NCI-H2081 (cell line): ENCODE data around the gene CLCF1.
"Not testable (repeated sequence)": the region's sequence is repeated elsewhere in the genome, so short reads cannot be mapped to it uniquely, and the experiment has no call there.

Experiments
- DNase-seq, 2 experiments: peaks; one replicate each; lab custom pipeline; 2025; lab: John Stamatoyannopoulos, UW

CLCF1 gene

DNA sequence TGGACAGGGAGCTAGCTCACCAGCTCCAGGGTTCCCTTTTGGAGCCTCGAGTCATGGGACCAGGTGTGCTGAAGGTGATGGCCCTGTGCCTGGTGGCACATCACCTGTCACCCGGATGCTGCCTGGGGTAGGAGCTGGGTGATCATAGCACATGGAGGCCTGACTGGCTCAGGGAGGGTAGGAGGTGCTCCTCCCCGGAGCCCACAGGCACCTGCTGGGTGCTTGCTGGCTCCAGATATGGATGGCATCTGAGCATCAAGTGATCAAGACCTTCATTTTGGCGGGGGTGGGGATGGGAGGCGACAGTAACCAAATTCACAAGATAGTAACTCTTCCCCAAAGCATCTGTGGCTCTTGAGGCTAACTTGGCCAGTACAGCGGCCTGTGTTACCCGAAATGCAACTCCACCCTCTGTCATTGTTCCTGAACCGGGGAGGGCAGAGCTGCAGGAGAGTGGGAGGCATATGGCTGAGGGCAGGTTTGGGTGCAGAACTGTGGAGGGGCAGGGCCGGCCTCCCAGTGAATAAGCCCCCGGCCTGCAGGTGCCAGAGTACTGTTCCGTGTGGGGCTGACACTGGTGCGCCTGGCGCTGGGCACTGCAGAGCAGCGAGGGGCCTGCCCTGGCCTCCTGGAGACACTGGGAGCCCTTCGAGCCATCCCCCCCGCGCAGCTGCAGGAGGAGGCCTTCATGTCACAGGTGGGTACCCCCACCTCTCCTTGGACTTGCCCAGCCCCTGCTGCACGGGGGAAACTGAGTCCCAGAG is 35.2 kb upstream of the CLCF1 start:
- DNase-seq = no peak

GRCh38 chr11:67407688-67408163 is 34.3 kb upstream of the CLCF1 start:
- no peak for DNase-seq

DNA sequence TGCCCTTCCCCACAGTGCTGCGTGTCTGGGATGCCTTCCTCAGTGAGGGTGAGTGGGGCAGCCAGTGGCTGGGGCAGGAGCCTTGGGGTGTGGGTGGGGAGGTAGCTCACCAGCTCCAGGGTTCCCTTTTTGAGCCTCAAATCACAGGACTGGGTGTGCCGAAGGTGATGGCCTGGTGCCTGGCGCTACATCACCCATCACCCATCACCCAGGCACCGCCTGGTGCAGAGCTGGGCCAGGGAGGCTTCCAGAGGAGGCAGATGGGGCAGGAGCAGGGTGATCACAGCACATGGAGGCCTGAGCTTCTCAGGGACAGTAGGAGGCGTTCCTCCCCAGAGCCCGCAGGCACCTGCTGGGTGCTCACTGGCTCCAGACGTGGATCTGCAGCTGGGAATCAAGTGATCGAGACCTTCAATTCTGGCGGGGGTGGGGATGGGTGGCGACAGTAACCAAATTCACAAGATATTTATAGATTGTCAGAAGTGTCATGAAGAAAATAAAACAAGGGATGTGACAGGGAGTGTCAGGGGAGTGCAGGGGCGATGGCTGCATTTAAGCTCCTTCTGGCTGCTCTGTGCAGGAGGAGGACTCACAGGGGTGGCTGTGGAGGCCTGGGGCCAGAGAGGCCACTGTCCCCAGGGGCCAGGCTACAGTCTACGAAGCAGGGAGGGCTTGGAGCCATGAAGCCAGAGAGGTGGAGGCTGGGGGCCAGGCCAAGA is 33.7 kb upstream of the CLCF1 start:
- DNase-seq = no peak

DNA sequence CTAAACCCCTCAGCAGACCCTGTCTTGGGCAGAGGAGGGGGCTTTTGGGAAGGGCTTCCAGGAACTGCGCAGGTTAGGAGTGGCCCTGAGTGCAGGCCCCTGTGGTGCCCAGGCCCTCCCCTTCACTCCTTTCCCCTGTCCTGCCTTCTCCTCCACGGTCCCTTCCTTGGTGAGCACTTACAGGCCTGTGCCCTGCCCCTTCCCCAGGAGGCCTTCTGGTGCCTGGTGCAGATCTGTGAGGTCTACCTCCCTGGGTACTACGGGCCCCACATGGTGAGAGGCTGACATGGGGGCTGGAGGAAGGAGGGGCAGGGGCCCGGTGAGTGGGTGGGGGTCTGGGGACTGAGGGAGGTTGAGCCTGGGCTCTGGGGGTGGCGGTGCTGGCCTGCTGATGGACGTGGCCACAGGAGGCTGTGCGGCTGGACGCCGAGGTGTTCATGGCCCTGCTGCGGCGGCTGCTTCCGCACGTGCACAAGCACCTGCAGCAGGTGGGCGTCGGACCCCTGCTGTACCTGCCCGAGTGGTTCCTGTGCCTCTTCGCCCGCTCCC is 33.1 kb upstream of the CLCF1 start:
- DNase-seq = no peak

DNA sequence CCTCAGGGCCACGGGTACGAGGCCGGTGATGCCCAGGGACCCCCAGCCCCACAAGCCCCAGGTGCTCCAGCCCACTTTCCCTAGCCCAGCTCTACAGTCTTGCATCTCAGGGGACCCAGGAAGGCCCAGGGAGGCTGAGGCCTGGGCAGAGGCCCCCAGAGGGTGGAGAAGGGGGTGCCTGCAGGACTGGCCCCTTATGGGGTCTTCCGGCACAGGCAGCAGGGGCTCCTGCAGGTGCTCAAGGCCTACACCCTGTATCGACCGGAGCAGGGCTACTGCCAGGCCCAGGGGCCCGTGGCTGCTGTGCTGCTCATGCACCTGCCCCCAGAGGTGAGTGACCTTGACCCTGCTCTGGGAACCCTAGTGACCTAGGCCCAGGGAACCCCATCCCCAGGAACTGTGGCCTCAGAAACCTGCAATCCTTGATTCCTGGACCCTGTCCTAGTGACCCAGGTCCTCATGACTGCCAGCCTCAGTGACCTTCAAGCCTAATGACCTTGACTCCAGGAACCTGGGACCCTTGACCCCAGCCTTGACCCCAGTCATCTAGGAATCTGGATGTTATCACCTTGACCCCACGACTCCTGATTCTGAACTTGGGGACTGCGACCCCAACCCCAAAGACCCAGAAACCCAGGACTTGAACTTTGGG is 32.4 kb upstream of the CLCF1 start:
- no peak for DNase-seq

DNA sequence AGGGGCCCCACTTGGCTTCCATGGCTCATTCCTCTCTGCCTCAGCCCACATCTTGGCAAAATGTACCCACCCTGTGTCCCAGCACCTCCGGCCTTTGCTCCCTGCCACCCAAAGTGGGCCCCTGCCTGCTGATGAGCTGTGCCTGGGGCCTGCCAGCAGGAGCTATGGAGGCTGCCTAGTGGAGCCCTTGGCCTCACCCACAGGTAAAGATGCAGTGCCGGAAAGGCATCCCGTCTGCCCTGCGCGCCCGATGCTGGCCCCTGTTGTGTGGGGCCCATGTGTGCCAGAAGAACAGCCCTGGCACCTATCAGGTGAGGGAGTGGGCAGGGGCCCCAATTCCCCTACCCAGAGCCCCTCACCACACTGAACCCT is 31.8 kb upstream of the CLCF1 start:
- DNase-seq = no peak

- no peak for DNase-seq
Observed at GRCh38 chr11:67404515-67405195, 31.3 kb upstream of the CLCF1 start.

GRCh38 chr11:67403085-67403484 is 29.7 kb upstream of the CLCF1 start:
- DNase-seq = not testable (repeated sequence)

GRCh38 chr11:67402192-67402839 is 28.9 kb upstream of the CLCF1 start:
- DNase-seq = not testable (repeated sequence)

DNA sequence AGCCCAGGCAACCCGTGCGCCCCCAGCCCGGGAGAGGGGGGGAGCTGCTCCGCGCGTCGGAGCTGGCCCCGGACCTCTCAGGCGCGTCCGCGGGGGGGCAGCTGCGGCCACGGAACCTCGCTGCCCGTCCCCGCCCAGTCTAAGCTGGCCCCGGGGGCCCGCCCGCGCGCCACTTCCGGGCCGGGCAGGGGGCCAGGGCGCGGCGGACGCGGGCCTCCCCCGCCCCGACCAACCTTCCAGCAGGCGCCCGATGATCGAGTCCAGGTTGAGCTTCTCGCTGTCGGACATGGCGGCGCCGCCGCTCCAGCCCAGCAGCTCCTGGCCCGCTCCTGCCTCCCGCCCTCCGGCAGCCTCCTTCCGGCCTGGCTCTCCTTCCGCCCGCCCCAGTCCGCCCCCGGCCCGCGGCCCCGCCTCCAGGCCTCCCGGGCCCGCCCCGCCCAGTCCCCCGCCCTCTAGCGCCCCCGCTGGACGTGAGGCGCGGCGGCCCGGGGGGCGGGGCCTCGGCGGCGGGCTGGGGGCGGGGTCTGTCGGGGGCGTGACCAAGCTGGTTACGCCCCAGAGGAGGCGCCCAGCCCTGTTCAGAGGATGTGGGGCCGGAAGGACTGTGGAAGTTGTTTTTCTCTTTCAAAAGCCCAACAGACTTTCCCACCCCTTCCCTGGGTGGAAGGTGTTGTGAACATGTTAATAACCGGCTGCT is 28.2 kb upstream of the CLCF1 start, which contains the start of gene PPP1CA:
Gene PPP1CA (minus strand): TSS at position 364 of the 697 bp plus-strand sequence. CDS start 76 bp downstream, at position 288.
- peak; percentile 78 to 88 for DNase-seq

GRCh38 chr11:67400942-67401494 is 27.6 kb upstream of the CLCF1 start:
- DNase-seq = no peak

GRCh38 chr11:67400251-67400941 is 27.0 kb upstream of the CLCF1 start:
- DNase-seq = no peak

DNA sequence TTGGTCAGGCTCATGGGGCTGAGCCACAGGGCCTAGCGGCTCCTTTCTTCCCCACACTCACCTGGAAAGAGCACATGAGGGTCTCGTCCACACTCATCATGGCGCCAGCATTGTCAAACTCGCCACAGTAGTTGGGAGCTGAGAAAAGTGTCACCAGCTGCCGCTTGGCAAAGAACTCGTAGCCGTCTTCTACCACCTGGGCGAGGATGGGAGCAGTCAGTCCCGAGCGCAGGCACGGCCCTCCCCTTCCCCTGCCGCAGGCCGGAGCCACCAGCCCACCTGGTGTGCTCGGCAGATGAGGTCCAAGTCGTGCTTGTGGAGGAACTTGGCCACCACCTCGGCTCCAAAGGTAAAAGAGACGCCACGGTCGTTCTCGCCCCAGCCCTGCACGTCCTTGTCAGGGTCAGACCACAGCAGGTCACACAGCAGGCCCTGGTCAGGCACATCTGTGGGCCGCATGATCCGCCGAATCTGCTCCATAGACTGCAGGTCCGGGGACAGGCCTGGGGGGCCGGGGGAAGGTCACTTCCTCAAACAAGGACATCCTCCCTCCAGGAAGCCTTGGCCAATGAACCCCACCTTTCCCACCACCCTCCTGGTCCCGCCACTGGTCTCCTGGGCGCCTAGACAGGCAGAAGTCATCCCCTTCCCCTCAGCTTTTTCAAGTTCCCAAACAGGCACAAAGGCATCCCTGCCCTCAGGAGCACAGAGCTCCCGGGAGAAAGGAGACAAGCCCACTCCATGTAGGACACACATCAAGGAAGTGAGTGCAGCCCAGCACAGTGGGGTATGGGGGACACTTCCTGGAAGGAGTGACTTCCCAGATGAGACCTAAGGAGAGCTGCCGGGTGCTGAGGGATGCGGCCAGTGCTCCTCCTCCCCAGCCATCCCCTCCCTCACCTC is 25.5 kb upstream of the CLCF1 start:
- DNase-seq = no peak

DNA sequence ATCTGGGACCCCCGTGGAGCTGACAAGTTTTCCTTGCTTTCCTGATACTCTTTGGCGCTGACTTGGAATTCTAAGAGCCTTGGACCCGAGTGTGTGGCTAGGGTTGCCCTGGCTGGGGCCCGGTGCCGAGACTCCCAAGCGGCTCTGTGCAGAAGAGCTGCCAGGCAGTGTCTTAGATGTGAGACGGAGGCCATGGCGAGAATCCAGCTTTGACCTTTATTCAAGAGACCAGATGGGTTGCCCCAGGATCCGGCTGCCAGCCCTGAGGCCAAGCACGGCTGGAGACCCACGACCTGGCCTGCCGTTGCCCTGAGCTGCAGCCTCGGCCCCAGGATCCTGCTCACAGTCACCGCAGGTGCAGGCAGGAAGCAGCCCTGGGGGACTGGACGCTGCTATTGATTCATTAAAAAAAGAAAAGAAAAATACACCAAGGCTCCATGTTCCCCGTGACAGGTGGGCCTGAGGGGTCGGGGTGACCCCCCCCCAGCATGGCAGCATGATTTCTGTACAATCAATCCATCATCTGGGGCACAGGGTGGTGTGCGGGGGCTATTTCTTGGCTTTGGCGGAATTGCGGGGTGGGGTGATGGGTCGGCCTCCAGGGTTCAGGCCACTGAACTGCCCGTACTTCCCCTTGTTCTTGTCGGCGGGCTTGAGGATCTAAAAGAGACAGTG is 24.7 kb upstream of the CLCF1 start:
- DNase-seq = no peak

DNA sequence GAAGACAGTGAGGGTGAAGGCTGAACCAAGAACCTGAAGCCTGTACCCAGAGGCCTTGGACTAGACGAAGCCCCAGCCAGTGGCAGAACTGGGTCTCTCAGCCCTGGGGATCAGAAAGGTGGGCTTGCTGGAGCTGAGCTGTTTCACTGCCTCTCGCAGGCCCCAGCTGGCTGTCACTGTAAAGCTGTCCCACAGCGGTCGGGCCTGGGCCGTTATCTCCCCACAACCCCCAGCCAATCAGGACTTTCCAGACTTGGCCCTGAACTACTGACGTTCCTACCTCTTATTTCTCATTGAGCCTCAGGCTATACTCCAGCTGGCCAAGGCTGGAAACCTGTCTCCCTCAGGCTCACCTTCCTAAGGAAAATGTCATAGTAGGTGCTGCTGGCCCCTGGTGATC is 24.1 kb upstream of the CLCF1 start:
- no peak for DNase-seq

DNA sequence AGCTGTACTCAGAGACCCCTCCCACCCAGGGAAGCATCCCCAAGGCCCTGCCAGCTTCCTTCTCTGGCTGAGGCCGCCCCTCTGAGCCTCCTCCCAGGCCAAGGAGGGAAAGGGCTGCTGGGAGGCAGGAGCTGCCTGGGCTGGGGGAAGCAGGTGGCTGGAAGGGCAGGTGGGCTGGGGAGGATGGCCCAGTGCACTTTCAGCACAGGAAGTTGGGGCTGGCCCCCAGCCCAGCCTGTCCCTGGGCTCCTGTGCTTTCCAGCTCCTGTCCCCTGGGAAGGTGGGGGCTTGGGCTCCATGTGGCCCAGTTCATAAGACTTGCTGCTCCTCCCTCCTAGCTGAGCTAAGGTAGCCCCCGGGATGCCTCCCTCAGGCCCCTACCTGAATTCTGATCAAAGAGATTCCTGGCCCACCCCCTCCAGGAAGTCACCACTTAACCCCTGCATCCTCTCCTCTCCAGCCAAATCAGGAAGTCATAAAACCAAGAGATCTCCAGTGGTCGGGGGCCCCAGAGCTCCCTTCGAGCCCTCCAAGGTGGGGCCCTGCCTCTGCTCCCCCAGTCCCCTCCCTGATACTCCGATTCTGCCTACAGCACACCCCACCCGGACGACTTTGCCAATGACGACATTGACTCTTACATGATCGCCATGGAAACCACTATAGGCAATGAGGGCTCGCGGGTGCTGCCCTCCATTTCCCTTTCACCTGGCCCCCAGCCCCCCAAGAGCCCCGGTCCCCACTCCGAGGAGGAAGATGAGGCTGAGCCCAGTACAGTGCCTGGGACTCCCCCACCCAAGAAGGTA is 23.4 kb upstream of the CLCF1 start:
- DNase-seq = no peak

- no peak for DNase-seq
Observed at GRCh38 chr11:67396259-67396581, 22.8 kb upstream of the CLCF1 start.
